GM06990 (cell line): Measurements from ENCODE around the gene MRC2.

ENCODE experiments used
- DNase-seq: peaks from one replicate; pipeline ENCODE4 v3.0.0-alpha.2; 2011; ENCODE audit not compliant: insufficient read length; ENCODE audit errors: extremely low read depth
- H3K27me3 ChIP-seq: replicated peaks from 2 replicates; pipeline ENCODE4 v1.6.0; 2011; ENCODE audit warnings: low read length; ENCODE audit not compliant: control insufficient read depth, insufficient read depth
- H3K36me3 ChIP-seq: 2 replicates; pipeline ENCODE4 v1.5.1; 2011; ENCODE audit warnings: low read length; ENCODE audit not compliant: control insufficient read depth, insufficient read depth
- H3K4me3 ChIP-seq: replicated peaks from 2 replicates; pipeline ENCODE4 v1.5.1; 2011; ENCODE audit warnings: low read depth, mild to moderate bottlenecking, control low read depth, low read length
- CTCF ChIP-seq: IDR thresholded peaks from 2 replicates; pipeline ENCODE4 v1.5.1; 2011; ENCODE audit warnings: low read length, control low read depth, mild to moderate bottlenecking, inconsistent platforms; ENCODE audit not compliant: insufficient read depth, poor library complexity, severe bottlenecking

The MRC2 gene

GRCh38 chr17:62706598-62707424 lies 79.3 kb downstream of the MRC2 start:
- no peaks in the 10 kb centered on the region; the same call in 1 of the 2 replicates for H3K36me3 ChIP-seq
- no peak for DNase-seq
- no peaks in the 10 kb centered on the region; the same call in none of the 2 replicates for H3K27me3 ChIP-seq
- H3K4me3 ChIP-seq = no peak overlapping the region
- no peak for TF ChIP-seq CTCF

- TF ChIP-seq CTCF = no peak
- no peak for DNase-seq
- H3K27me3 ChIP-seq = no peaks in the 10 kb centered on the region; the same call in none of the 2 replicates
Observed at GRCh38 chr17:62707425-62707739, 79.9 kb downstream of the MRC2 start.

GRCh38 chr17:62708587-62708986 lies 81.1 kb downstream of the MRC2 start:
- H3K27me3 ChIP-seq = no peaks in the 10 kb centered on the region; the same call in none of the 2 replicates
- no peak for TF ChIP-seq CTCF
- DNase-seq = no peak

More at GRCh38 chr17:62707425-62707739, 79.9 kb downstream of the MRC2 start:
- Histone ChIP-seq H3K36me3 (no peaks in the 10 kb centered on the region; the same call in 1 of the 2 replicates), H3K4me3 (no peak overlapping the region)

GRCh38 chr17:62712171-62712581 lies 84.7 kb downstream of the MRC2 start:
- Histone ChIP-seq H3K36me3 (no peaks in the 10 kb centered on the region), H3K4me3 (no peak overlapping the region), H3K27me3 (no peaks in the 10 kb centered on the region; the same call in 1 of the 2 replicates)
- DNase-seq = no peak
- TF ChIP-seq CTCF = no peak

More at GRCh38 chr17:62708587-62708986, 81.1 kb downstream of the MRC2 start:
- no peaks in the 10 kb centered on the region for H3K36me3 ChIP-seq
- no peak overlapping the region for H3K4me3 ChIP-seq

DNA sequence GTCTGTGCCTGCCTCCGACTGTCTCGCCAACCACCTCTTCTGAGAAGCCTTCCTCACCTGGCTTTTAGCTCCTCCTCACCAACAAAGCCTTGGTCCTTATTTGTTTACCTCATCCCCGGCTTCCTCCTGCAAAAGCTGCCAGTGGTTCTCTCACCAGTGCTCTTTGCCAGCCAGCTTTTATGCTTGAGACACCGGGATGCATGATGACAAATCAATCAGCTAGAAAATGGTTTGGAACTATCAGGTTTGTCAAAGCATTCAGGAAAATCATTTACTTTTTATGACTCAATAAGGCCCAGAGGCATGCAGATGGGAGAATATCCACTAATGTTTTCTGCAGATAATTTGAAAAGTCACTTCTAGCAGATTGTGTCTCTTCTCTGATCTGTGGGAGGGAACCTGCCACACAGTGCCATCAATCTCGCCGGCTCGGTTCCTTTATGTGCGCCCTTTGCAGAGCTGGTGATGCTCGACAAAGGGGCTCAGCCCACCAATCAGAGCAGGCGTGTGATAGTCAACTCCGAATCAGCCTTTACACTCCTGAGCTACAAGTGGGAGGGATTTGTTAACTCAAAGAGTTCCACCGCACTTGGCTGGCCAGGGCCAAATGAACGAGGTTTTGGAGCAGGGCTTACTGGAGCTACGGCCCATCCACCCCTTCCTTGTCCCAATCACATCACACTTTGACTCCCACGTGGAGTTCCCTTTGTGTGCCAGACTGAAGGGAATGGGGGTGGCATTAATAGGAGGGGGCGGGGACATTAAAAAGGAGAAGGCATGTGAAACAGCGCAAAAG lies 85.8 kb downstream of the MRC2 start:
- no peak for DNase-seq
- H3K27me3 ChIP-seq = no peaks in the 10 kb centered on the region
- no peaks in the 10 kb centered on the region for H3K36me3 ChIP-seq
- no peak for TF ChIP-seq CTCF
- H3K4me3 ChIP-seq = no peak overlapping the region
